K562 (cell line): ENCODE results near the gene SEC14L3.

Experiments used
- CREM ChIP-seq: IDR thresholded peaks from 2 replicates; pipeline ENCODE4 v1.6.1; 2014; ENCODE audit warnings: antibody characterized with exemption, low read depth
- CTCF ChIP-seq, 3 experiments: IDR thresholded peaks in 2 of 3; conservative IDR thresholded peaks in 1 of 3; 2 replicates each; pipeline ENCODE4 v1.5.1; 2011 to 2012; ENCODE audit warnings: low read length in 3 of 3, mild to moderate bottlenecking in 3 of 3, control low read depth in 2 of 3, improper control_type of control experiment in 1 of 3, inconsistent platforms in 1 of 3, low read depth in 1 of 3, mixed read lengths in 1 of 3, moderate library complexity in 1 of 3; ENCODE audit not compliant: insufficient read depth in 2 of 3
- DLX4 ChIP-seq: fragments of 250-450 bp; sonication (Bioruptor Pico); IDR thresholded peaks from 2 replicates; pipeline ENCODE4 v1.6.1; 2021; ENCODE audit warnings: mild to moderate bottlenecking
- EP300 ChIP-seq: IDR thresholded peaks from 2 replicates; pipeline ENCODE4 v1.6.1; 2012; ENCODE audit warnings: low read length, improper control_type of control experiment
- NFIC ChIP-seq: fragments of 450-650 bp; IDR thresholded peaks from 2 replicates; pipeline ENCODE4 v1.6.1; 2017; ENCODE audit warnings: mild to moderate bottlenecking, inconsistent platforms
- POLR2AphosphoS5 ChIP-seq: IDR thresholded peaks from 2 replicates; pipeline ENCODE4 v1.6.1; 2011; ENCODE audit warnings: mild to moderate bottlenecking, low read depth, low read length, moderate library complexity; ENCODE audit not compliant: control insufficient read depth, insufficient read depth

GRCh38 chr22:30436196-30436595 is 35.6 kb downstream of the SEC14L3 start:
- TF ChIP-seq NFIC: no peak
- TF ChIP-seq POLR2AphosphoS5: no peak
- no peak for TF ChIP-seq EP300
- no peak for TF ChIP-seq DLX4 (CRISPR knock-in tag)
- TF ChIP-seq CTCF (IDR thresholded peaks at IDR 0.05 in 2 of 3, conservative IDR thresholded peaks at IDR 0.05 in 1 of 3; ENCODE audit: insufficient read depth in 2 of 3, low read depth in 1 of 3, low read length in 3 of 3): no peak
- TF ChIP-seq CREM: no peak
